Endometrial microvascular endothelial cells (primary cell): ENCODE data around the gene LINC01488. TPM values are rescaled to one million over a fixed set of nuclear protein-coding genes. Genes with fewer than 3 reads are reported as not detected.

Source experiments
- in situ Hi-C: cut with HindIII; loops from 2 replicates; pipeline ENCODE4 v1.10.0; 2017; ENCODE audit warnings: low sequenced_read_pairs, low pct_unique_long_range_greater_than_20kb; ENCODE audit errors: inconsistent ontology term
- total RNA-seq: library from RNA; depleted of rRNA; stranded (reverse); fragments of >200 nt; gene quantifications from one replicate; pipeline ENCODE4 v1.2.3, GENCODE V29; 2015; ENCODE audit errors: inconsistent ontology term

Gene LINC01488
- total RNA-seq, 1 donor from 2014 or later: not detected

GRCh38 chr11:69513196-69513595, 31.7 kb downstream of the LINC01488 start:
- in situ Hi-C loops: no loop called here

GRCh38 chr11:69513663-69514224, 32.3 kb downstream of the LINC01488 start:
- in situ Hi-C loops: no loop called here

- in situ Hi-C loops: no loop called here
Measured at GRCh38 chr11:69514771-69515170, 33.3 kb downstream of the LINC01488 start.

GRCh38 chr11:69515271-69516245, 34.1 kb downstream of the LINC01488 start:
- in situ Hi-C loops: no loop called here

GRCh38 chr11:69516526-69516925, 35.1 kb downstream of the LINC01488 start:
- in situ Hi-C loops: no loop called here

- in situ Hi-C loops: no loop called here
Measured at GRCh38 chr11:69518081-69518950, 36.9 kb downstream of the LINC01488 start.

- in situ Hi-C loops: no loop called here
Measured at GRCh38 chr11:69520186-69520916, 38.9 kb downstream of the LINC01488 start.

- in situ Hi-C loops: no loop called here
Measured at GRCh38 chr11:69521457-69521856, 40.0 kb downstream of the LINC01488 start.

GRCh38 chr11:69523453-69523852, 42.0 kb downstream of the LINC01488 start:
- in situ Hi-C loops: no loop called here

GRCh38 chr11:69524291-69524882, 42.9 kb downstream of the LINC01488 start:
- in situ Hi-C loops: no loop called here

- in situ Hi-C loops: no loop called here
Measured at GRCh38 chr11:69524991-69525411, 43.5 kb downstream of the LINC01488 start.

GRCh38 chr11:69525516-69526452, 44.3 kb downstream of the LINC01488 start:
- in situ Hi-C loops: no loop called here

GRCh38 chr11:69526453-69526810, 45.0 kb downstream of the LINC01488 start:
- in situ Hi-C loops: no loop called here

GRCh38 chr11:69529001-69529400, 47.5 kb downstream of the LINC01488 start:
- in situ Hi-C loops: no loop called here

- in situ Hi-C loops: no loop called here
Measured at GRCh38 chr11:69530278-69531070, 49.0 kb downstream of the LINC01488 start.

GRCh38 chr11:69531071-69531716, 49.7 kb downstream of the LINC01488 start:
- in situ Hi-C loops: no loop called here
